ENCODE measurements around the gene PAN2. TPM values are rescaled to one million over a fixed set of nuclear protein-coding genes. Genes with fewer than 3 reads are reported as not detected.
"Not testable (repeated sequence)": the region's sequence is repeated elsewhere in the genome, so short reads cannot be mapped to it uniquely, and the experiment has no call there.

PAN2 gene
- polyA plus RNA-seq, 4 donors, result 51.8 to 138 (median 92.9) TPM

DNA sequence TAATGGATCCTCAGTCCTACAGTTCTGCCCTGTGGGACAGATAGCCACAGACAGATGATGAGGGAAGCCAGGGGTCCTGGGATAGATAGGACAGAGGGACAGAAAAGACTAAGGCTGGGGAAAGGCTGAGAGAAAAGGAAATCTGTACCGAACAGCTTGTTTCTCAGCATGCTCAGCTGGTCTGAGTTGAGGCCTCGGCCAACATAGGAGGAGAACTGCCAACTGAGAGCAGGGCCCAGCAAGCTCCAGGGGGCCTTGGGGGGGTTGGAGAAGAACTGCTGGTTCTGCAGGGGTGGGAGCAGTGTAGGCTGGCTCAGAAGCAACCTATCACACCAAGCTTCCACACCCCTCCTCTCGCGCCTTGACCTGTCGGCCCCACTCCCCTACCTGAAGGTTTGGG, 15.0 kb upstream of the PAN2 start:
- no peak for DNase-seq (ENCODE audit: low read depth in 4 of 4, low spot score in 2 of 4)

DNA sequence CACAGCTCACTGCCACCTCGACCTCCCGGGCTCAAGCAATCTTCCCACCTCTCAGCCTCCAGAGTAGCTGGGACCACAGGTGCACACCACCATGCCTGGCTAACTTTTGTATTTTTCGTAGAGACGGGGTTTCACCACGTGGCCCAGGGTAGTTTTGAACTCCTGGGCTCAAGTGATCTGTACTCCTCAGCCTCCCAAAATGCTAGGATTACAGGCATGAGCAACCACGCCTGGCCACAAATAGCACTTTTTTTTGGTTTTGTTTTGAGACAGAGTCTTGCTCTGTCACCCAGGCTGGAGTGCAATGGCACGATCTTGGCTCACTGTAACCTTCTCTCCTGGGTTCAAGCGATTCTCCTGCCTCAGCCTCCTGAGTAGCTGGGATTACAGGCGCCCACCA, 13.5 kb upstream of the PAN2 start:
- not testable (repeated sequence) for DNase-seq (ENCODE audit: low read depth in 4 of 4, low spot score in 2 of 4)

DNA sequence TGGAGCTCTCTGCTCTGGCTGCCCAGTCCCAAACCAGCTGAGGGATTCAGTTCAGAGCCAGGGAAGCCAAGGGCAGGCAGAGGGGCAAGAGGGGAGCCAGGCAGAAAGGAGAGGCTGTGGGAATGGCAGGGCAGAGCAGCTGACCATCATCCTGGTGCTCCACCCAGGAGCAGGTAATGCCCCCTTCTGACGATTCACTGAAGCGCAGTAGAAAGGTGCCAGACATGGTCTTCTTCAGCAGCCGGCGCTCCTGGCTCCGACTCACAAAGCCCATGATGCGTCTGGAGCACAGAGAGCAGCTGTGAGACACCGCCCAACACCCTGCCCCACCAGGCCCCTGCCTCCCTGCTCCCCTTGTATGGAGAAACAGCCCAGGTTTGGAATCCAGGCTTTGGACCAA, 12.9 kb upstream of the PAN2 start:
- DNase-seq (ENCODE audit: low read depth in 4 of 4, low spot score in 2 of 4), result no peak

DNA sequence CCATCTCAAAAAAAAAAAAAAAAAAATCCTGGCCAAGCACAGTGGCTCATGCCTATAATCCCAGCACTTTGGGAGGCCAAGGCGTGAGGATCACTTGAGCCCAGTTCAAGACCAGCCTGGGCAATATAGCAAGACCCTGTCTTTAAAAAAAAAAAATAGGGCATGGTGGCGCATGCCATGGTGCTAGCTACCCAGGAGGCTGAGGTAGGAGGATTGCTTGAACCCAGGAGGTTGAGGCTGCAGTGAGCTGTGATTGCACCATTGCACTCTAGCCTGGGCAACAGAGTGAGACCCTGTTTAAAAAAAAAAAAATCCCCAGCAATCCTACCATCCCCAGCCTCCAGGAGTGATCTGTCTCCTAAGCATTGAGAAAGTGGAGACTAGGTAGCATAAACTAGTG, 8.5 kb upstream of the PAN2 start:
- not testable (repeated sequence) for DNase-seq (ENCODE audit: low read depth in 4 of 4, low spot score in 2 of 4)

DNA sequence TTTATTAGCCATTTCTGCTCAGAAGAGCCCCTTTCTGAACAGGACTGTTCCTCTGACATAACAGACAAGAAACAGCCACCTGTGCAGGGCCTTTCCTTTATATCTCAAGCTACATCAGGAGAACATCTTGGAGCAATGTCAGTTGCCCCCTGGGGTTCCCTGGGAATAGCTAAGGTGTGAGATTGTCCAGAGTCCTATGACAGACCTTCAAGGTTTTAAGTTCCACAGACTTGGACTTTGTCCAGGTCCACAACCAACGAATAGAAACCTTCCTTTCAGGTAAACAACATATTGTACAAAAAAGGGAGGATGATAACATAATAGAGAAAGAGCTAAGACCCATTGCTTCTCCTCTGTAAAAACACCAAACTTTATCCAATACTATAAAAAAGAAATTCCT, 7.8 kb upstream of the PAN2 start:
- no peak for DNase-seq (ENCODE audit: low read depth in 4 of 4, low spot score in 2 of 4)

DNA sequence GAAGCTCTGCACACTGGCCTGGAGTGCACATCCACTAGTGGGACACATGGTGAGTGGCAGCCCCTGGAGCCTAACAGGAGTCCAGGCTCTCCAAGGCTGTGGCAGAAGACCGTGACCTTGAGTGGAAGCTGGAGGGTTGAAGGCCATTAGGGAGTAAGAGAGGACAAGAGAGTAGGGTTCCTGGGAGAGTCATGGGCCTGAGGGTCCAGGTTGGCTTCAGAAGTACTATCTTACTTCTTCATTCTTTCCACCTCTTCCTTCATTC, 5.3 kb upstream of the PAN2 start:
- no peak for DNase-seq (ENCODE audit: low read depth in 4 of 4, low spot score in 2 of 4)

DNA sequence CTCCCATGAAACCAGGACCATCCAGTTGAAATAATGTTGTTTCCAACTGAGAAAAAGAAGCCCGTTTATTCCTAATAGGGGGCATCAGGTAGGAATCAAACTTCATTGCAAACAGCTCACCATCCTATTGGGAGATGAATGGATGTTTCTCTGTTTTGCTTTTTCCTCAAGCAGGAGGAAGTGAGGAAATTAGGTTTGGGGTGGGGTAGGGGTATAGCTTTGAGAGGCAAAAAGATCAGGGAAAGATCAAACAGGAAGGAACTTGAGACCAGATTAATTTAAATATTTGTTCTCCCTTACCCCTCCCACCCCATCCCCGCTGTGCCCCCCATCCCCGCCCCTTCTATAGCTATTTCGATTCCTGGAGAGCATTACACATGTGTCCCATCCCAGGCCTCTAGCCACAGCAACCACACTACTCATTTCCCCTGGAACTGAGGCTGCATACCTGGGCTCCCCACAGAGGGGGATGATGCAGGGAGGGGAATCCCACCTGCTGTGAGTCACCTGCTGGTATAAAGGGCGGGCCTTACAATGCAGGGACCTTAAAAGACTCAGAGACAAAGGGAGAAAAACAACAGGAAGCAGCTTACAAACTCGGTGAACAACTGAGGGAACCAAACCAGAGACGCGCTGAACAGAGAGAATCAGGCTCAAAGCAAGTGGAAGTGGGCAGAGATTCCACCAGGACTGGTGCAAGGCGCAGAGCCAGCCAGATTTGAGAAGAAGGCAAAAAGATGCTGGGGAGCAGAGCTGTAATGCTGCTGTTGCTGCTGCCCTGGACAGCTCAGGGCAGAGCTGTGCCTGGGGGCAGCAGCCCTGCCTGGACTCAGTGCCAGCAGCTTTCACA, 4.7 kb upstream of the PAN2 start, which contains the start of gene IL23A:
Gene IL23A (plus strand): TSS at position 577 of the 850 bp plus-strand sequence. CDS start 161 bp downstream, at position 738.
- no peak for DNase-seq (ENCODE audit: low read depth in 4 of 4, low spot score in 2 of 4)

DNA sequence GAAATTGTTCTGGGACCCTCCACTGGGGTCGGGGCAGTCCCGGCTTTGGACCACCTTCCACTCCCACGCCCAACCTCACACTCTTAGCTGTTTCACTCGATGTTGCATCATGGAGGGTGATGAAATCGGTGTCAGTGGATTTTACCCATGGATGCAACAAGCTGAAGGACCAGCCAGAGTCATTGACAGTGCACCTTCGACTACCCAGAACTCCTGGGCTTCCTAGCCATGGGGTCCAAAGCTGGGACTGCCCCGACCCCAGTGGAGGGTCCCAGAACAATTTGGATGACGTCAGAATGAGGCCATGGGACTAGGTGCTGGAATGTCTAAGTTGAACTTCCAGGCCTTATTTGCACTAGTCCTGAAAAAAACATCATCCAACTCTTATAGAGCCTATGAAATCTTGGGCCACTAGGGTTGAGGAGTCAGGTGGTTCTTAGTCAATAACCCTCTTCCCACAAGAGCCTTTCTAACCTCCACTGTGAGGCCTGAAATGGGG, 4.0 kb upstream of the PAN2 start:
- no peak for DNase-seq (ENCODE audit: low read depth in 4 of 4, low spot score in 2 of 4)

DNA sequence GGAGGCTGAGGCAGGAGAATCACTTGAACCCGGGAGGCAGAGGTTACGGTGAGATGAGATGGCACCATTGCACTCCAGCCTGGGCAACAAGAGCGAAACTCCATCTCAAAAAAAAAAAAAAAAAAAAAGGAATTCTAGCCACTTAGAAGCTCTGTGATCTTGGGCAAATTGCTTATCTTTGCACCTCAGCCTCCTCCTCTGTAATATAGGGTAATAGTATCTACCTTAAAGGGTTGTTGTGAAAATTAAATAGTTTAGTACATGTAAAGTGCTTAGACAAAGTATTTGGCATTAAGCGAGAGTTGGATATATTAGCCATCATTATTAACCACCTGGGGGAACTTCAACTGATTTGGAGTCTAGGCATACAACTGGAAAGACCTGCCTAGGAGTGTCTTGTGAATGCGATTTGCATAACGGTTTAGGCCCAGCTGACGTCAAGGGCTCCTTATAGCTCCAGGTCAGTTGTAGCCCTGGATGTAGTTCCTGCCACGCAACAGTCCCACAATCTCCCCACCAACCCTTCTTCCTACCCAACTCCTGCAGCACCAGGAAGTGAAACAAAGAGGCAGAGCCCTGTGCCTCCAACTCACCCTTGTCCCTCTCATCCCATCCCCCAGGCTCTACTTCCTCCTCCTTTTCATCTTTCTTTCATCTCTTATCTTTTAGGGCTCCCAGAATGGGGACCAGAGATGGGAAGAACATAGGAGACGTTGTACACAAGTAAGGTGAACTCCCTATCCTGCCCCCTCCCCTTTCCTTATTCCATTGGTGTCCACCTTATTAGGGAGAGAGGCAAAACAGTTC, 2.8 kb upstream of the PAN2 start:
- DNase-seq (ENCODE audit: low read depth in 4 of 4, low spot score in 2 of 4), result no peak

DNA sequence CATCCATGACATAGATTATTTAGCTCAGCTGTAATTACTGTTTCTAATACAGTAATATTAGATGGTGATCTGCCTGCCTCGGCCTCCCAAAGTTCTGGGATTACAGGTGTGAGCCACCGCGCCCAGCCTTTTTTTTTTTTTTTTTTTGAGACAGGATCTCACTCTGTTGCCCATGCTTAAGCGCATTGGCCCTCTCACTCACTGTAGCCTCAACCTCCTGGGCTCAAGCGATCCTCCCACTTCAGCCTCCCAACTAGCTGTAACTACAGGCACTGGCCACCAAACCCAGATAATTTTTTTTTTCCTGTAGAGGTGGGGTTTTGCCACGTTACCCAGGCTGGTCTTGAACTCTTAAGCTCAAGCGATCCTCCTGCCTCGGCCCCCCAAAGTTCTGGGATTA, 1.7 kb upstream of the PAN2 start:
- DNase-seq (ENCODE audit: low read depth in 4 of 4, low spot score in 2 of 4), result not testable (repeated sequence)

DNA sequence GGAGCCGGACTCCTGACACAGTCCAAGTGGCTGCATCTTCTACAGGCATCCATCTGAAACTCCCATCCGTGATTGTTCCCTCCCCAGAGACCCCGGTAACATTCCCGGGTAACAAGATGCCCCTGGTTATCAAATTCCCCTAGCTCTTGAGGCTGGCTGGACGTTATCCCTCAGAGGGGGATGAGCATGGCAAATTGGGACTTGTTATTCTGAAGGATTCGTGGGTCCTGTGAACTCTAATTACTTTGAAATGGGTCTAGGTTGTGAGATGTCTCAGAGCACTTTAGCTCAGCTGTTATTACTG, 642 bp upstream of the PAN2 start:
- peak in 1 of 4 donors; percentile 4 for DNase-seq (ENCODE audit: low read depth in 4 of 4, low spot score in 2 of 4)

DNA sequence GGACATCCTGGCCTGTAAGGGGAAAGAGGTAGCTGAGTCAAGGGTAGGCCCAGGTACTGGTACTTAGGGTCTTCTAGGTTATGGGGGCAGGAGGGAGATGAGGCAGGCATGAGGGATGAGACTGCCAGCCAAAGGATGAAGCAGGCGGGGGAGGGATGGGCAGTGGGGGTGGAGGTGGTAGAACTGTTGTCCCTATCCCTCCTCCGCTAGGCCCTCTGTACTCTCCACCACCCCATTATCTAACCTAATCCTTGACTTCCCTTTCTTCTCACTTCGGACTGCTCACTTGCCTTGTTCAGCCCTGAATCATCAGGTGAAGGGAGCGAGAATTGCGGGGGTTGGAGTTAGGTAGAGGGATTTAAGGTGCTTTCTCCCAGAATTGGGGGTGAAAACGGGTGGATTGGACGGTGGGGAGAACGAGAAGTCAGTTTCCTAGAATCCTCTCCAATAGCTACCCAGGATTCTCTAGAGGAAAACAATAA, 562 bp downstream of the PAN2 start:
- DNase-seq (ENCODE audit: low read depth in 4 of 4, low spot score in 2 of 4), result peak in 2 of 4 donors; percentile 4 to 7

DNA sequence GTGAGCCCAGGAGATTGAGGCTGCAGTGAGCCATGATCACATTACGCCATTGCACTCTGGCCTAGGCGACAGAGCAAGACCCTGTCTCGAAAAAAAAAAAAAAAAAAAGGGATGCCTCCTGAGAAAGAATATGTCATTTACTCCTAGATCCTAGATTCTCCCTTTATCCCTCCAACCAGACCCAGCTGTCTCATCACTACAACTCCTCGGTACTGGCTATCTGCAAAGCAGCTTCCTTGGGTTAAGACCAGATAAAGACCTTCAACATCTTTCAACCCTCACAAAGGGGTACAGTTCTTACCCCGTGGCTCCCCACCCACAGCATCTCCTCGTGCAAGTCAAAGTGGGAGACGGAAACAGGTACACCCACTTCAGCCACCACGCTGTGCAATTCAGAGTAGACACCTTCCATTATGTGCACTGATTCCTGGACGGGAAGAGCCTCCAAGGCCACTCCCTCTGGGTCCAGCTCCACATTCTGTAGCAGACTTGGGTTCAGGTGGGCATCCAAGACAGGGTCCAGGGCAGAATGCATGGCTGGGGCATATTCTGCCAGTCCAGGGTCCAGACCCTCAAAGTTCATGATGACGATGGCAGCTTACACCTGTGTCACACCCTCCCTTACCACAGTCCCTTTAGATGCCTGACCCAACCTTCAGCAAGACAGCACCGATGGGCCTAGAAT, 1.1 kb downstream of the PAN2 start:
- DNase-seq (ENCODE audit: low read depth in 4 of 4, low spot score in 2 of 4), result no peak

DNA sequence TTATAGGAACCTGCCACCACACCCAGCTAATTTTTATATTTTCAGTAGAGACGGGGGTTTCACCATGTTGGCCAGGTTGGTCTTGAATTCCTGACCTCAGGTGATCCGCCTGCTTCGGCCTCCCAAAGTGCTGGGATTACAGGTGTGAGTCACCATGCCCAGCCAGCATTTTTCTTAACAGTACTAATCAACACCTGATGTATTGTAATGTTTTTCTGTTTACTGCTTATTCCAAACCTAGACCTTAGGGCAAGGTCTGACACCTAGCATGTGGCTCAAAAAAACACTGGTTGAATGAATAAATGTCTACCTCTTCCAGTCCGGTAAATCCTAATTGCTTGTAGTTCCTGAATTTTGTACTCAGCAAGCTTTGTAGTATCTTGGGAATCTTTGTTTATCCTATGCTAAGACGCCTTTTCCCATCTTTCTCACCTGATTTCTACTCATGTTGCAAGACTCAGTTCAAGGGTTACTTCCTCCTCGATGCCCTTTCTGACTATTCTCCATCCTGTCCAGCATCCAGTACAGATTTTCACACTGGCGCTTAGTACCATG, 2.8 kb downstream of the PAN2 start:
- DNase-seq (ENCODE audit: low read depth in 4 of 4, low spot score in 2 of 4), result no peak

DNA sequence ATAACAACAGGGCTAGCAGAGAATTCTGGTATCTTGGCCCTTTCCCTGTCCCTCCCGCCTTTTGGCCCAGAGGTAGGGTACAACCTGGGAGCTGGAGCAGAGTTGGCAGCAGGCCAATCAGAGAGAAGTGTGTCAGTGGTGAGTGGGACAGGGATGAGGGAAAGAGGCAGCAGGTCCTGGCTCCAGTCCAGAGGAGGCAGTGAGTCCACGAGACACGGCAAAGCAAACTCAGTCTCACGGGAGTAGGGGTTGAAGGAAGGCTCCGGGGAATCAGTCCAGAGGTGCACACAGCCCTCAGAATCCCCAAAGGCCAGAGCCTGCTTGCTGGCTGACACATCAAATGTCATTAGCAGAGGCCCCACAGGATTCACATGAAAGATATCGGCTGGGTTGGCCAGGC, 7.3 kb downstream of the PAN2 start:
- DNase-seq (ENCODE audit: low read depth in 4 of 4, low spot score in 2 of 4), result no peak

DNA sequence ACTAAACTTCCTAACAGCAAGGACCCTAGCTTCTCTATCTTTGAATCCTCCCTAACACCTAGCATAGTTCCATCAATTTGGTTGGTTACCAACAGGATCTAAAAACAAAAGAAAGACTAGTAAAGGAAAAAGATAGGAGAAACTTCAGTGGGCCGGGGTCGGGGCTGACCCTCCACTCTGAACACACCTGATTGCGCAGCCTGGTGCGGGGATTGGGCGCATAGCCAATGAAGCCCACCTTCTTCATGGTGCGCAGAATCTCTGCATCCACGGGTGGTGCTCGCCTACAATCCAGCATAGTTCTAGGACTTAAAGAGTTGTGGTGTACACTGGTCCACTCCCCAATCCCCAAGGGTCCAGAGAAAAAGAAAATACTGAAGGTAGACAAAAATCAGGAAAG, 7.7 kb downstream of the PAN2 start:
- DNase-seq (ENCODE audit: low read depth in 4 of 4, low spot score in 2 of 4), result no peak

DNA sequence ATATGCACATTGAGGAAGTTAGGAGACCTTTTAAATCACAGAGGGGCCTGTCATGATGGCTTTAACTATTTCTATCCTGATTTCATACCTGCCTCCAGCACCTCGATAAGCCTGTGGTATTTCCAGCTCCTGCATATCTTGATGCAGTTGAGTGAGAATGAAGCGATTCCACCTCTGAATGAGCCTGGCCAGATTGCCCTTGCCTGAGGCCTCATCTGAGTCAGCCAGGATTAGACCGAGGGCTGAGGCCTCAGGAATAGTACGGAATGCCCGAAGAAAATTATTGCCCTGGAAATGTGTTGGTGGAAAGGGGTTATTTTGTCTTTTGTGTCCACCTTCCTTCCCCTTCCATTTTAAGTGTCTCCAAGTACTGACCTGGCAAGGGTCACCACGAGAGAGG, 9.6 kb downstream of the PAN2 start:
- DNase-seq (ENCODE audit: low read depth in 4 of 4, low spot score in 2 of 4), result no peak

DNA sequence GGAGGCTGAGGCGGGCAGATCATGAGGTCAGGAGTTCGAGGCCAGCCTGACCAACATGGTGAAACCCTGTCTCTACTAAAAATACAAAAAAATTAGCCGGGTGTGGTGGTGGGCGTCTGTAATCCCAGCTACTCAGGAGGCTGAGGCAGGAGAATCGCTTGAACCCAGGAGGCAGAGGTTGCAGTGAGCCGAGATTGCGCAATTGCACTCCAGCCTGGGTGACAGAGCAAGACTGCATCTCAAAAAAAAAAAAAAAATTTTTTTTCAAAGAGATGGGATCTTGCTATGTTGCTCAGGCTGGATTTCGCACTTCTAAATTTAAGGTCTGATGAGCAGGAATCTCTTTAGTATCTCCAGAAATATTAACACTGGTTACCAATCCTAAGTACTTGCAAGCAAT, 12.2 kb downstream of the PAN2 start:
- not testable (repeated sequence) for DNase-seq (ENCODE audit: low read depth in 4 of 4, low spot score in 2 of 4)

DNA sequence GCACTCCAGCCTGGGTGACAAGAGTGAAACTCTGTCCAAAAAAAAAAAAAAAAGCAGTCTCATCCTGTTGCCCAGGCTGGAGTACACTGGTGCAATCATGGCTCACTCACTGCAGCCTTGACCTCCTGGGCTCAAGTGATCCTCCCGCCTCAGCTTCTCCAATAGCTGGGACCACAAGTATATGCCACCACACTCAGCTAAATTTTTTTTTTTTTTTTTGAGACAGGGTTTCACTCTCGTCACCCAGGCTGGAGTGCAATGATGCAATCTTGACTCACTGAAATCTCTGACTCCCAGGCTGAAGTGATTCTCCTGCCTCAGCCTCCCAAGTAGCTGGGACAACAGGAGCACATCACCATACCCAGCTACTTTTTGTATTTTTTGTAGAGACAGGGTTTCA, 12.8 kb downstream of the PAN2 start:
- no peak for DNase-seq (ENCODE audit: low read depth in 4 of 4, low spot score in 2 of 4)

DNA sequence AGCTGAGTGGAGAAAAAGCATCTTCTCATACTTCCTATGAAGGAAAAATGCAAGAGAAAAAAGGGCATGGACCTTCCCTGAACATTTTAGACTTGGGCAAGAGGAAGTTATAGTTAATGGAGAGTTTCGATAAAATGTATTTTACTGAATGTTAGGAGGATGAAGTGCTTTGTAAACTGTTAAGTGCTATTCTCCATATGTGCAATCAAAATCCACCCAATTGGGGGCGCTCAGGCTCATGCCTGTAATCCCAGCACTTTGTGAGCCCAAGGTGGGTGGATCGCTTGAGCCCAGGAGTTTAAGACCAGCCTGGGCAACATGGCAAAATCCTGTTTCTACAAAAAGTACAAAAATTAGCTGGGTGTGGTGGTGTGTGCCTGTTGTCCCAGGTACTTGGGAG, 16.1 kb downstream of the PAN2 start:
- DNase-seq (ENCODE audit: low read depth in 4 of 4, low spot score in 2 of 4), result no peak

Data from left renal cortex interstitium (tissue), 4 donors.